Left ventricle myocardium inferior (tissue), 1 donor: ENCODE results near the gene CDH4. TPM values are rescaled to one million over a fixed set of nuclear protein-coding genes. Genes with fewer than 3 reads are reported as not detected.

ENCODE experiments used
- DNase-seq: peaks from one replicate; pipeline ENCODE4 v3.0.0-alpha.2; 2020
- H3K27ac ChIP-seq: fragments of 200-600 bp; replicated peaks from 2 replicates; pipeline ENCODE4 v1.8.0; 2021
- H3K27me3 ChIP-seq: fragments of 200-600 bp; 2 replicates; pipeline ENCODE4 v1.8.0; 2021; ENCODE audit warnings: low read depth
- H3K36me3 ChIP-seq: fragments of 200-600 bp; 2 replicates; pipeline ENCODE4 v1.8.0; 2021
- H3K4me1 ChIP-seq: fragments of 200-600 bp; 2 replicates; pipeline ENCODE4 v1.8.0; 2021
- H3K4me3 ChIP-seq: fragments of 200-600 bp; 2 replicates; pipeline ENCODE4 v1.8.0; 2021; ENCODE audit warnings: mild to moderate bottlenecking, moderate library complexity
- H3K9me3 ChIP-seq: fragments of 200-600 bp; replicated peaks from 2 replicates; pipeline ENCODE4 v1.8.0; 2021
- CTCF ChIP-seq: fragments of 200-600 bp; IDR thresholded peaks from 2 replicates; pipeline ENCODE4 v1.8.0; 2021; ENCODE audit warnings: antibody characterized with exemption, mild to moderate bottlenecking, borderline replicate concordance
- intact Hi-C: fragments of 100-400 bp; cut with micrococcal nuclease; formaldehyde crosslinking; loops from one replicate; pipeline ENCODE4 v1.11.0; 2022
- total RNA-seq: library from RNA; stranded (reverse); fragmentation: NEBNext Ultra II Directional; extraction: Animal tissue kit (Norgen Biotek cat#: 25700); gene quantifications from one replicate; pipeline ENCODE4 v1.2.1, GENCODE V29; 2021
- donor health status: DM: no; HTN: yes; CAD: no; lungs with severe emphysema.

The CDH4 gene
- total RNA-seq, 1 donor from 2014 or later, result 0.05 TPM

GRCh38 chr20:61875996-61876395, 623.9 kb downstream of the CDH4 start:
- H3K9me3 ChIP-seq, result peaks cover 7% of the 10 kb centered on the region
- DNase-seq, result no peak
- no peak for TF ChIP-seq CTCF
- intact Hi-C loops, result no loop called here
- peaks cover 70% of the 10 kb centered on the region for H3K27me3 ChIP-seq
- H3K4me1 ChIP-seq, result no peaks in the 10 kb centered on the region
- H3K27ac ChIP-seq, result no peak overlapping the region
- H3K36me3 ChIP-seq, result no peaks in the 10 kb centered on the region
- no peak overlapping the region for H3K4me3 ChIP-seq

DNA sequence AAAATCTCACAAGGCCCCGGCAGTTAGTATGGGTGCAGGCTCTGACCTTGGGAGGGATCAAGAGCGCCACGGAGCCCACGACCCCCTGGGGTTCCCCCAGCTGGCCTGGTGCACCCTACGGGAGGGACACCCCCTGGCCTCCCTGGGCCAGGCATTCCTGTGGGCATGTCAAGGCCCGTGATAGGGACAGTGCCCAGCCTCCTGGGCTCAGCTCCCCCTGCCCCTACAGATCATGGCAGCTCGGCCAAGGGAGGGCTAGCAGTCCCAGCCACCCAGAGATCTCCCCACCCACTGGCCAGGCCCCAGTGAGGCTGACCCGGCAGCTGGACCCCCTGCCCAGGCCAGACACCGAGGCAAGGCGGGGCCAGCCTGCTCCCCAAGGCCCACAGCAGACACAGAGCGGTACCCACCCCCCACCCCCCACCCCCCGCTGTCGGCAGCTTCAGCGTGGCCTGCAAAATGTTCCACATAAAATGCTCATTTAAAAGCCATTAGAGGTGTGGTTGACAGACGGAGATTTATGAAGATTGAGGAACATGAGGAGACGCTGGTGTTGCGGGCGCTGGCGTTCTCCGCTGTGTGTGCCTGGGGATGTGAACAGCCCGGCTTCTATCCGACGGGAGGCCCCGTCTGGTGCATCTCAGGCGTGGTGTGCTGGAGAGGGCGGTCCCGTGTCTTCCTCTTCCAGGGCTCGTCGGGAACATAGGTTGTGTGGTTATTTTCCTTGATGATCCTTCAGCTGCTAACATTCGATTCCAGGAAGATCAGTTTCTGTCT, 625.1 kb downstream of the CDH4 start:
- Histone ChIP-seq H3K27ac (no peak overlapping the region), H3K36me3 (no peaks in the 10 kb centered on the region), H3K27me3 (peaks cover 82% of the 10 kb centered on the region), H3K9me3 (no peaks in the 10 kb centered on the region), H3K4me3 (no peak overlapping the region), H3K4me1 (no peaks in the 10 kb centered on the region)
- no peak for TF ChIP-seq CTCF
- no peak for DNase-seq
- intact Hi-C loops, result no loop called here

DNA sequence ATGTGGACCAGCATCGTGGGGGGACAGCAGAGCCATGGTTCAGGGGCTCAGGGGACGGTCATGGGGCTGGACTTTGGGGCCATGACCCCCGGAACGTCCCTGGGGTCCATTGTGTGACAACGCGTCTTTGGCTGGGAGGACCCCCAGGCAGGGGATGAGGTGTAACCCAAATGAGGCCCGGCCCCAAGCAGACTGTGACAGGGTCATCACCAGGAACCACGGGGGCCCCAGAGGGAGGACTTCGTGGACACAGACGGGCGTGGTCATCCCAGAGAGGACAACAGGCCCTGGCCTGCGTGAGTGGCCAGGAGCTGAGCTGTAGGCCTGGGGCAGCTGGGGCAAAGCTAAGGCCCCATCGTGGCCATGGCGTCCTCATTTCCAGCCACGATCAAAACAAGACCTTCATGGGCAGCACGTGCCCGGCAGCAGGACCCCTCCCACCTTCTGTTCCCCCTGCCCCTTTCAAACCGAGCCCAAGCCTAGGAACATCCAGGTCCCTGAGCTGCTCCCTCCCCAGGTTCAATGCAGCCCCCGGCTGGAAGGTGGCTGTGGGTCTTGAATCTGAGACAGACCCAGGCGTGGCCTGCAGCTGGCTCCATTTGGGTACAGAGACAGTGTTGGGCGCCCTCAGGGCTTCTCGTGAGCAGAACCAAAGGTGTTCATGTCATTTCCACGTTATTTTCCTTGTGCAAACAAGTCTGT, 625.9 kb downstream of the CDH4 start:
- no peak for DNase-seq
- TF ChIP-seq CTCF, result no peak
- no peaks in the 10 kb centered on the region for H3K4me1 ChIP-seq
- no peak overlapping the region for H3K4me3 ChIP-seq
- H3K27ac ChIP-seq, result no peak overlapping the region
- peaks cover 86% of the 10 kb centered on the region for H3K27me3 ChIP-seq
- intact Hi-C loops, result no loop called here
- no peaks in the 10 kb centered on the region for H3K9me3 ChIP-seq
- H3K36me3 ChIP-seq, result no peaks in the 10 kb centered on the region

DNA sequence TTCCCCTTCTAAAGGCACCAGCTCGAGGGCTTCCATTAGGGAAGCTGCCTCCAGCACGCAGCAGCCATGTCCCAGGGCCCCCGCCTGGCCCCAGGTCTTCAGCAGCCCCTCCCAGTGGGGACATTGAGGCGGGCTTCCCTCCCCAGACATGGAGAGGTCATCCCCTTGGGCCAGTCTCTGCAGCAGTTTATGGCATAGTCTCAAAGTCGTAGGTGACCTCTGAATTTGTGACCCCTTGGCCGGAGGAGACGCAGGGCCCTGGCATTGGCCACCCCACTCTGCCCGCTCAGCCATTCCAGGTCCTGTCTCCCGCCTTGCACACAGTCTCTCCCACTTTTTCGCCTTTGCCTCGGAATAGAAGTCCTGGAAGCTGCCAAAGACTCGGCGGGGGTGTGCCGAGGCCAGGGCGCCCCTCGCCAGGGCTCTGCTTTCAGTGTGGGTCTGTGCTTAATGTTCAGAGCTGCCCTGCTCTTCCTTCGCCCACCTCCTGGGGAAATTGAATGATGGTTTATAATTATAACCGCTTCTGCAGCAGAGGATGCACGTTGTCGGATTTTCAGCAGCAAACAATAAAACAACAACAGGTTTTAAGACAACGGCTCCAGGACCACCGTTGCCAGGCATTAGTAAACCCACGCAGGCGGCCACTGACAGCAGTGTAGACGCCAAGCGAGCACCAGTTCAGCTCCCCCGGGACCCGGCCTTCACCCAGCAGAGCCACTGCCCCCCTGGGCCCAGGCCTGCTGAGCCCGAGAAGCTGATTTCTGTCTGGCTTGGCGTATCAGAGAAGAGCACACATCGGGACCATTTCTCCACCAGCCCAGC, 626.6 kb downstream of the CDH4 start:
- no peak for DNase-seq
- no peak overlapping the region for H3K27ac ChIP-seq
- H3K4me1 ChIP-seq, result no peaks in the 10 kb centered on the region
- no peaks in the 10 kb centered on the region for H3K9me3 ChIP-seq
- peaks cover 88% of the 10 kb centered on the region for H3K27me3 ChIP-seq
- no peak overlapping the region for H3K4me3 ChIP-seq
- H3K36me3 ChIP-seq, result no peaks in the 10 kb centered on the region
- TF ChIP-seq CTCF, result no peak
- intact Hi-C loops, result no loop called here

GRCh38 chr20:61879303-61879620, 627.2 kb downstream of the CDH4 start:
- intact Hi-C loops, result no loop called here
- no peak overlapping the region for H3K4me3 ChIP-seq
- no peaks in the 10 kb centered on the region for H3K4me1 ChIP-seq
- no peak overlapping the region for H3K27ac ChIP-seq
- no peak for DNase-seq
- no peaks in the 10 kb centered on the region for H3K9me3 ChIP-seq
- peaks cover 94% of the 10 kb centered on the region for H3K27me3 ChIP-seq
- TF ChIP-seq CTCF, result no peak
- H3K36me3 ChIP-seq, result no peaks in the 10 kb centered on the region
